ENCODE results near the gene NFKBIZ.
"Not testable (repeated sequence)": the region's sequence is repeated elsewhere in the genome, so short reads cannot be mapped to it uniquely, and the experiment has no call there.

The NFKBIZ gene

DNA sequence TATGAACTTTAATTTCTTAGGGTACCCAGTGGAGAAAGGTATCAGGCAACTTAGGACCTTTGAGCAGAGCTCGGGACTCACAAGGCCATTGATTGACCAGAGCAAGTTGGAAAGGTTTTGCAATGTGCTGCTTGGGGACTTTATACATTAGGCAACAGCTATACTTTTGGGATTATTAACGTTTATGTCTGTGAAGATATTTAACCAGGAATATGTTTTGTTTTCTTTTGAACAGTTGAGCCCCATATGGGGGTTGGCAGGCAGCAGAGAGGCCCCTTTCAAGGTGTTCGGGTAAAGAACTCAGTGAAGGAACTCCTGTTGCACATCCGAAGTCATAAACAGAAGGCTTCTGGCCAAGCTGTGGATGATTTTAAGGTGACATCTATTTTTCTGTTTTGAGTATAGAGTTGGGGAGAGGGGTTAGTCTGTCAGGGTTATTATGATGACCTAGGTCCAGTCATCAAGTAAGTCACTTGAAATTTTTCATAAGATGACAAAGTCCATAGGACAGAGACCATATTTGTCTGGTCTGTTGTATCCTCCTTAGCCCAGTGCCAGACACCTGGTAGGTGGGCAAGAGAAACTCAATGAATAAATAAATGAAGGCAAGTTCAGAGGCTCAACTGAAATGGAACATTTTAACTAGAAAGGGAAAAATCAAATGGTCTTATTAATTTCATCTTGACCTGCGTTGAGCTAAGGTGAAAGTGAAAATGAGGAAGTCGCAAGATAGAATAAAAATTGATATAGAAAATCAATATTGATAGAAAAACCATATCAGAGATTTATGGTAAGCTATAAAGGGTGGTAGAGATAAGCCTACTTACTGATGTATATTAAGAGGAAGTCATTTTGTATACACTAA is 2.8 kb downstream of the NFKBIZ start:
- no peak for DNase-seq

DNA sequence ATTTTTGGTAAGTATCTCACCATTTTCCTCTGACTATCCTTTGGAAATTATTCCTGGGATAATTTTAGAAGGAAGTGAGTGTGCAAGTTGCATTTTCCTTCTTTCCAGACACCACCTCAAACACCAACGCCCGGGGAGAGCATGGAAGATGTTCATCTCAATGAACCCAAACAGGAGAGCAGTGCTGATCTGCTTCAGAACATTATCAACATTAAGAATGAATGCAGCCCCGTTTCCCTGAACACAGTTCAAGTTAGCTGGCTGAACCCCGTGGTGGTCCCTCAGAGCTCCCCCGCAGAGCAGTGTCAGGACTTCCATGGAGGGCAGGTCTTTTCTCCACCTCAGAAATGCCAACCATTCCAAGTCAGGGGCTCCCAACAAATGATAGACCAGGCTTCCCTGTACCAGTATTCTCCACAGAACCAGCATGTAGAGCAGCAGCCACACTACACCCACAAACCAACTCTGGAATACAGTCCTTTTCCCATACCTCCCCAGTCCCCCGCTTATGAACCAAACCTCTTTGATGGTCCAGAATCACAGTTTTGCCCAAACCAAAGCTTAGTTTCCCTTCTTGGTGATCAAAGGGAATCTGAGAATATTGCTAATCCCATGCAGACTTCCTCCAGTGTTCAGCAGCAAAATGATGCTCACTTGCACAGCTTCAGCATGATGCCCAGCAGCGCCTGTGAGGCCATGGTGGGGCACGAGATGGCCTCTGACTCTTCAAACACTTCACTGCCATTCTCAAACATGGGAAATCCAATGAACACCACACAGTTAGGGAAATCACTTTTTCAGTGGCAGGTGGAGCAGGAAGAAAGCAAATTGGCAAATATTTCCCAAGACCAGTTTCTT is 3.9 kb downstream of the NFKBIZ start:
- DNase-seq, result no peak

DNA sequence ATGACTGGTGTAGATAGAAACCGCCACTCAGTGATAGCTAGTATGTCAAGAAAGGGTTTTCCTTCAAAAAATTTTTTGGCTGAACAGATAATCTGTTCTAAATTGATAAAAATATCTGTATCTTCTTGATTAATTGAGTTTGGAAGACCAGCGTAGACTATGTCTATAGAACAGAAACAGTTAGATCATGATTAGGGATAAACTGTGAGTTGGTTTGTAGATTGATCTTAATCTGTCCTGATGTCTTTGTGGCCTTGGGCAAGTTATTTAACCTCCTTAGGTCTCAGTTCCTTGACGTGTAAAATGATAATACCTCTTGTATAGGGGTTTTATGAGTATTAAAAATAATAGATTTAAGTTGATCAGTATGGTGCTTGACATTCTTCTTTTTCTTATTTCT is 4.7 kb downstream of the NFKBIZ start:
- no peak for DNase-seq

DNA sequence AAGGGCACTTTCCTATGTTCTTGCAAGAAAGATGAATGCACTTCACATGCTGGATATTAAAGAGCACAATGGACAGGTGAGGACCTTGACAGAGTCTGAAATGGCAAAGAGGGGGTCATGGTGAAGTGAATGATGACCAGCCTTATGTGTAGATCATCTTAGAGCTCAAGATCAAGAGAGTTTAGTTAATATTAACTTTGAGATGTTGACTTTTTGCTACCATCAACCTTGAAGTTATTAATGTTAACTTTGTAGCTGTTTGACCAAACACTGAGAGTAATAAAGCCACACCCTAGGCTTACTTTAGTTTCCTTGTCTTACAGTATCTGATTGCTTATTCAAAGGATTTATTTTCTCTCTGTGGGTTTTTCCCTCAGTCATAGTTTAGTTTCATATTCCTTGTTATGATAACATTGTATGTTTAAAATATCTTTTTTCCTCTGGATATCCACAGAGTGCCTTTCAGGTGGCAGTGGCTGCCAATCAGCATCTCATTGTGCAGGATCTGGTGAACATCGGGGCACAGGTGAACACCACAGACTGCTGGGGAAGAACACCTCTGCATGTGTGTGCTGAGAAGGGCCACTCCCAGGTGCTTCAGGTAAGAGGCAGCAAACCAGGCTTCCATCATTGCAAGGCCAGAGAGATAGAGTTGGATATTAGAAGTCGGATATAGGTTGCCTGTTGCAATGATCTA is 5.4 kb downstream of the NFKBIZ start:
- no peak for DNase-seq

DNA sequence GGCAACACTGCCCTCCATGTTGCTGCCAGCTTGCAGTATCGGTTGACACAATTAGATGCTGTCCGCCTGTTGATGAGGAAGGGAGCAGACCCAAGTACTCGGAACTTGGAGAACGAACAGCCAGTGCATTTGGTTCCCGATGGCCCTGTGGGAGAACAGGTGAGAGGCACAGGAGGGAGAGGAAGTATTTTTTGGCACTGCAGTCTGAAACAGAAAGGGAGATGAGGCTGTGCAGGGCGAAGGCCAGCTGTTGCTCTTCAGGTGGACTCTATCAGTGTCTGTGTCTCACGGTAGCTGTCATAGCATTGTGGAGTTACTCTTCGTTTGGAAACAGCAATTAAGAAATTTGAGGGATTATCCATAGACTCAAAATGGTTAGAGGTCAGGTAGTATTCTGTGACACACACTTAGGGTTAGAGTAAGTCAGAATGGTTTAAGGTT is 8.0 kb downstream of the NFKBIZ start:
- DNase-seq, result no peak

DNA sequence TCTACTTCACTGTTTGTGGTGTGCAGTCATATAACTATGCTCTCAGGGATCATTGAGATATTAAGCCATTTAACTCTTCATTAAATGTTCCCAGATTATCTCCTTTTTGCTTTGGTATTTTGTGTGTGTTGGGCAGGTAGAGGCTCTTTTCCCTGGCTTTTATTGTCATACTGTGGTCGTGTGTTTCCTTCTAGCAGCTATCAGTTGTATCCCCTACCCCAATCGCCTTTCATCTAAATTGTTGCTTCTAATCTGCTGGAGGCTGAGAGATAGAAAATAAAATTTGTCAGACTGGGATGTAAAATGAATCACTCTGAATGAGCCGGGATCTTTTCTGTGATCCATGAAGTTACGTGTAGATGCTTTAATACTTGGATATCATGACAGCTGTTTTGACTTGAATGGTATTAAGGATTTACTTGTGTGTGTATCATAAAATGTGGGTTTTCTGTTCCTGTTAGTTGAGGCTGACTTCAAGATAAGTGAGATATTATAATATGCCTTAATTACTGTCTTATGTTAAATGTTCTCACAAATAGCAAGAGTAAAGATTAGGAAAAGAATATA is 9.2 kb downstream of the NFKBIZ start:
- DNase-seq, result no peak

DNA sequence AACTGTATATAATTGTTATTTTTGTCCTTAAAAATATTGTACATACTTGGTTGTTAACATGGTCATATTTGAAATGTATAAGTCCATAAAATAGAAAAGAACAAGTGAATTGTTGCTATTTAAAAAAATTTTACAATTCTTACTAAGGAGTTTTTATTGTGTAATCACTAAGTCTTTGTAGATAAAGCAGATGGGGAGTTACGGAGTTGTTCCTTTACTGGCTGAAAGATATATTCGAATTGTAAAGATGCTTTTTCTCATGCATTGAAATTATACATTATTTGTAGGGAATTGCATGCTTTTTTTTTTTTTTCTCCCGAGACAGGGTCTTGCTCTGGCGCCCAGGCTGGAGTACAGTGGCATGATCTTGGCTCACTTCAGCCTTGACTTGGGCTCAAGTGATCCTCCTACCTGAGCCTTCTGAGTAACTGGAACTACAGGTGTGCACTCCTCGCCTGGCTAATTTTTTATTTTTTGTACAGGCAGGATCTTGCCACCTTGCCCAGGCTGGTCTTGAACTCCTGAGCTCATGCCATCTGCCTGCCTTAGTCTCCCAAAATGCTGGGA is 10.7 kb downstream of the NFKBIZ start:
- no peak for DNase-seq

DNA sequence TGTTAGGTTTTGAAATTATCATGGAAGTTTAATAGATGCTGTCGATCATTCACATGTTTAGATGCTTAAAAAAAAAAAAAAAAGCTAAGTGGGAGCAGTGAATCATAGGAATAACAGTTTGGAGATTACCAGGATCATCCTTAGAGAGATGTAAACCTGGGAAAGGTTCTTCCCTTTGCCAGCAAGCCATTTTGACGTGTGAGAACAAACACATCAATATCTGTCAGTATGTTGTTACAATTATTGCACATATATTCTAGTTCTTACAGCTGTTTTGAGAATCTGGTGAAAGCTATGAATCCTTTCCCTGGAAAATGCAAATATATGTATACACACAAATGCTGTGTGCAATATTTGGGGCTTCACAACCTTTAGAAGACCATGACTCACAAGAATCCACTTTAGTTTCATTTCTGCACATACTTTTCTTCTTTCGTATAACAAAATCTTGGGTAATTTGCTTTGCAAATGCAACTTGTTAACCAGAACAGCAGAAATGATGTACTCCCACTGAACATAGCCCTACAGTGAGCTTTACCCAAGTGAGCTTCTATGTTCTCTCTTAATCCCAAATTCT is 12.0 kb downstream of the NFKBIZ start:
- DNase-seq, result no peak

DNA sequence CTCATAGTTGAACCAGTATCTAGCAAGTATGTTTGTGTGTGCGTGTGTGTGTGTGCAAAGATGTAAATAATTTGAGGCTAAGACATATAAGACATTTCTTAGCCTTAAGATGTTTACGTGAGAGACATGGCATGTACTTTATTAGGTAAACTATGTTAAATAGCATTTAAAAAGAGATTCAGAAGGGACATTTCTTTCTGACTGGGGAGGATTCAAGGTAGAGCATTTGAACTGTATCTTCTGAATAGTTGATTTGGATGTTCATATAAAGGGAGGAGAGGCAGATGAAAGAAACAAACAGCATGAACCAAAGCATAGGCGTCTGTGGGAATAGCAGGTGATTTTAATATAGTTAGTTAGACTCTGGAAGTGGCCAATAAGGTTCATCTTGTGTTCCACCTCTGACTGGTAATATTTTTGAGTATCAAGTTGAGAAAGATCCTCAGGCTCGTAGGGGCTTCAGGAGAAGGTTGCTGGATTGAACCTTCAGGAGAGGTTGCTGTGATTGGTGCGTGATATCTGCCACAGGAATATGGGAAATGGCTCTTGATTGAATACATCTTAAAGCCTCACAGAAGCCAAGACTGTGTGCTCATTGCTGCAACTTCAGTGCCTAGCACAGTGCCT is 12.6 kb downstream of the NFKBIZ start:
- no peak for DNase-seq

DNA sequence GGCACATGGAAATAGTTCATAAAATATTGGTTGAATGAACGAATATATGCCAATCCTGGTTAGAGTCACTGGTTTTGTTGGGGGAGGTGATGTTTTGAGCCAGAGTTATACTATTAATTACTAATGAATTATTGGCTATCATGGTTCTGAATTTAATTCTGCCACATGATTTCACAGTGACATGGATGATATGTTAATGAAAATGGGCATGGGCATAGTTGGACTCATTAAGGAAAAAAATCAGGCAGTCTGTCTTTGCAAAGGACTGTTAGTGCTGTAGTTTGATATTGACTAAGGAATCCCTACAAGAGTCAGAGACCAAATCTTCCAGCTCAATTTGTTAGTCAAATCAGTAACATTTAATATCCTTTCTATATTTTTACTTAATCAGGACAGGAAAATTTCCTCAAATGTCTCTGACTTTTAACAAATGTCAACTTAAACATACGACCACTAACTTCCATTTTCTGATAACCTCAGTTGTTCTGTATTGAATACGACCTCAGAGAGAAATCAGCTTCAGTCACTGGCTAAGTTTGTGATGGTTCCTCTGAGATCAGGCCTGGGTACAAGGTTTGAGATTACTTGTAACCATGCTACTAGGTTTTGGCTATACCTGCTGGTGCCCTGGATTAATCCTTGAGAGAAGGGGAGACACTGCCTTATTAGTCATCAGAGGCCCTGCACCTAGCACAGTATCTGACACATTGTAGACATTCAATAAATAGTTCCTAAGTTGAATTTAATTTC is 13.3 kb downstream of the NFKBIZ start:
- no peak for DNase-seq

DNA sequence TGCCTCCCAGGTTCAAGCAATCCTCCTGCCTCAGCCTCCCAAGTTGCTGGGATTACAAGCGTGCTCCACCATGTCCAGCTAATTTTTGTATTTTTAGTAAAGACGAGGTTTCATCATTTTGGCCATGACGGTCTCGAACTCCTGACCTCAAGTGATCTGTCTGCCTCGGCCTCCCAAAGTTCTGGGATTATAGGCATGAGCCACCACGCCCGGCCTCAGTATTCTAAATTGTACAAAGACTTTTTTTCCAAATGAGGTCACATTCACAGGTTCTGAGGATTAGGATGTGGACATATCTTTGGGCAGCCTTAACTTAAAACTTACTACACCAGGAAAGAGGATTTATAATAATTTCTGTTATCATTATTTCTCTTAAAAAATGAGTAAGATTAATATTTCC is 15.6 kb downstream of the NFKBIZ start:
- DNase-seq, result not testable (repeated sequence)

DNA sequence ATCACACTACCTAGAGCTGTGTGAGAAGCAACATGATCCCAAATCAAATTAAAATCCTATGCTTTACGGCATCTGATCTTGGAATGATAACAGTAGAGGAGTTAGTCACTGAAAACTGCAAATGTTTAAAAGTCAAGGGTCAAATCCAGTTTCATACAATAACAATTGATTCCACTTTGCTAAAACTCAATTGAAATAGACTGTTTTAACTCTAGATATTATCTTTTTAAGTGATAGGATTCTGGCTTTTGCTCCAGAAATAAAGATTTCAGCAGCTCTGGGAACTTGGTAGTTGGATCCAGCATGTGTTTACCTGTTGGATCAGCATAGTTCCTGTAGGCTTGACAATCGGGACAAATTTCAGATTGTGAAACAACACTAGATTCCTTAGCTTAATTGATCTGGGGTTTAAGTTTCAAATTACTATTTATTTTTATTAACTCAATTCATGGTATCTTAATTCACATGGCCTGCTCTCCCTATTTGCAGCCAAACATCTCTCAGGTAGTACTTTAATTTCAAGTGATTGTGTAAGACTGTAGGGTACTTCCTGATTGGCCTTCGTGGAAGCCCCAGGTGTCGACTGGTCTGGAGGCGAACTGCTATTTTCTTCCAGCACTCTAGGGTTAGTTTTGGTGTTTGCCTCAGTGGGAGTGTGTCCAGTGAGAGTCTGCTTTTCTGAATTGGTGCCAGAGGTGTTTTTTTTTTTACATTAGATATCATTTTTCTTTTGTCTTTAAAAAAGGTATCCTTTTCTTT is 16.6 kb downstream of the NFKBIZ start:
- no peak for DNase-seq

DNA sequence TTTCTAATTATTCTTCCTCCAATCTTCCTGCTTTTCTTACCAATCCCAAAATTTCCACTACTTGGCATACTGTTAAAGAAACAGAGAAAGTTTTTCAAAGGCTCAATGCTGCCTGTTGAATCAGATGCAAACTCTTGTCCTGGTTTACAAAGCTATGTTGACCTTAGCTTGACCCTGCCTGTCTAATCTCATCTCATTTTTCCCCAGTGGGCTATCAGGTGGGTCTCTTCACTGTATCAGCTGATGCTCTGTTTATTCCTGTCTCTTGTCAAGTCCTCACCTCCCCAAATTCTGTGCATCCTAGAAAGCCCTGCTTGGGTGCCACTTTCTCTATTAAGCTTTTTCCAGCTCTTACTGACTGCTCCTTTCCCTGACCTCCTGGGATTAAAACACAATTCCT is 18.2 kb downstream of the NFKBIZ start:
- DNase-seq, result no peak

DNA sequence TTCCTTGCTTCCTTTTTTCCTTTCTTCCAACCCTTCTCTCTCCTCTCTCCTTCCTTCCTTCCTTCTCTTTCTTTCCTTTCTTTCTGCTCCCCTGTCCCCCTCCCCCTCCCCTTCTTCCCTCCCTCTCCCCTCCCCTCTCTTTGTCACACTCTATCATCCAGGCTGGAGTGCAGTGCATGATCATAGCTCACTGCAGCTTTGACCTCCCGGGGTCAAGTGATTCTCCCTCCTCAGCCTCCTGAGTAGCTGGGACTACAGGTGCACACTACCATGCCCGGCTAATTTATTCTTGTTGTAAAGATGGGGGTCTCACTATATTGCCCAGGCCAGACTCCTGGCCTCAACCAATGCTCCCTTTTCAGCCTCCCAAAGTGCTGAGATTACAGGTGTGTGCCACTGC is 18.7 kb downstream of the NFKBIZ start:
- no peak for DNase-seq

DNA sequence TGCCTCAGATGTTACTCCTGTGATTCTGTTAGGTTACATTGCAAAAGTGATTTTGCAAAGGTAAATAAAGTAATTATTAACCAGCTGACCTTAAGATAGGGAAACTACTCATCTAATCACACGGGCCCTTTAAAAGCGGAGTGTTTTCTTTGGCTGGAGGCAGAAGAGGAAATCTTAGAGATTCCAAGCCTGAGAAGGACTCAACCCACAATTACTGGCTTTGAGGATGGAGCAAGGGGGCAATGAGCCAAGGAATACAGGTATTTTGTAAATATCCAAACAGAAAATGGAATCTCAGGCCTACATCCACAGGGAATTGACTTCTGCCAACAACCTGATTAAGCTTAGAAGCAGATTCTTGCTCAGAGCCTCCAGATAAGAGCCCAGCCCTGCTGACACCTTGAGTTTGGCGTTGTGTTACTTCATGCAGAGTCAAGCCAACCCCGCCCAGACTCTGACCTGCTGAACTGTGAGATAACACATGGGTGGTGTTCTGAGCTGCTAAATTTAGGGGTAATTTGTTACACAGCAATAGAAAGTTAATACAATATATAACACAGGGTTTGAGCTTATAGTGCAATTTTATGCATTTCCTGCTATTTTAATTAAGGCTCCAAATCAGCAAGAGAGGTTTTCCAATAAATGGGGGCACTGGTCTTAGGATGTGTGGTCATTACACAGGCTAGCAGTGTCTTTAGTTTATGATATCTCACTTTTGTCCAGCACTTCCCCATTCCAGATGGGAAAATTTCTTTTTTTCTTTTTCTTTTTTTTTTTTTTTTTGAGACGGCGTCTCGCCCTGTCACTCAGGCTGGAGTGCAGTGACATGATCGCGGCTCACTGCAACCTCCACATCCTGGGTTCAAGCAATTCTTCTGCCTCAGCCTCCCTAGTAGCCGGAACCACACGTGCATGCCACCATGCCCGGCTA is 19.5 kb downstream of the NFKBIZ start:
- no peak for DNase-seq

DNA sequence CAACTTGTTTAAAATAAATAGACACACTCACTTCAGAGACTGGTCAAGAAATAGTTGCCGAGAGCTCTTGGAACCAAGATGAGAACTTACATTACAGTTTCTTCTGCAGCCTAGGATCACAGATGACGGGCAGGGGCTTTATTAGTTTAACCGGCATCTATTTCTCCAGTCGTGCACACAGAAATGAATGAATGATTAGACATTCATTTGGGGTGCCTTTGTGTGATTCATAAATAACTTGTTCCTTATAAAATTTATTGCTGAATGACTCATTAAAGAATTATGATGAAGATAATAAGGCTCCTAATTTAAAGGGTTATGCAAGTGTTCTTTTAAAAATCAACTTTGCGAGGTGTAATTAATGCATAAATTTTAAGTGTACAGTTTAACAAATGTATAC is 20.8 kb downstream of the NFKBIZ start:
- DNase-seq, result no peak

DNA sequence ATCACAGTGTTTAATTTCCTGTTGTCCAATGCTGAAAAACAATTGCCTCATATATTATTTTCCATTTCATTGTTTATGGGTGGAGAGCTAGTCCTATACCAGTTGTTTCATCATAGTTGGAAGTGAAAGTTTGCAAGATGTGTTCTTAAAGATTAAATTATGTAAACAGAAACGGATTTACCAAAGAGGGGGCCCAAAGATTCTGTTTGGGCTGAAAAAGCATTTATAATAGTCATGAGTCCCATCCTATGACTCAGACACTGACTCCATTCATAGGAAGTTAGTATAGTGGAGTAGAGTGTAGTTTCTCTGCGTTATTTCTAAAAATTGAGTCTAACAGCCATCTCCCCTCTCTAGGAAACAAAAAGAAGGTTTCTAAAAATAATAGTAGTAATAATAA is 24.3 kb downstream of the NFKBIZ start:
- no peak for DNase-seq

DNA sequence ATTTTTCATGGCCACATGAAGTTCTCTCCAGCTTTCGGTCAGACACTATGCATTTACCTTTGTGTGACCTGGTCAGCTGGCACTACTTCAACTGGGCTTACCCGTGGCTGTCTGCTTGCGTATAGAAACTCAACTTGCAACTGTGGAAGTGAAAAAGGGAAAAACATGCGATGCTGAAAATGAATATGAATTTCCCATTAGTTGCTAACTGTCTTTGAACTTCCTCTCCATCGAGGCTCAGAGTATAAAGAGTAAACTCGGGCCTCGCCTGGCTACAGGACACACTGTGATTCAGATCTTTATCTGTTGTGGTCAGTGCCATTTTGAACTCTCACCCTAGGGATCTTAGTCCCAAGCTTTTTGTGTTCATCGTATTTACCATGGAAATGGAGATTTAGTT is 26.8 kb downstream of the NFKBIZ start:
- DNase-seq, result no peak

DNA sequence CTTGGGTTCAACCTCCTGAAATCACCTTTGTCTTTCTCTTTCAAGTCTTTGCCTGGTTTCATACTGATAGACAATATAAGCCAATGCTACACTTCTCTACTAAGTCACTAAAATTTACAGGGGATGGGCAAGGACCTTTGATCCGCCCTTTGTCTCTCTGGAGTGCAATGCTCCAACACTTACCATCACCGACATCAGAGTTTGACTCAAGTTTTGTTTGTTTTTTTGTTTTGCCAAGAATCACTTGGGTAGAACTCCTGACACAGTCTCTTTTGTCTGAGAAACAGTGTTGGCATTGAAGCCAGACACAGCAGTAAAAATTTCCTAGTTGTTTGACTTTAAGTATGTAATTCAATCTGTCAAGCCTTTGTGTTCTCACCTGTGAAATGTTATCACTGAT is 29.3 kb downstream of the NFKBIZ start:
- no peak for DNase-seq

All from activated CD4-positive, CD25-positive, alpha-beta regulatory T cell (primary cell).